Heart right ventricle (tissue), 16 donors: ENCODE measurements around the gene PRSS48. TPM values are rescaled to one million over a fixed set of nuclear protein-coding genes. Genes with fewer than 3 reads are reported as not detected.
A peak's percentile ranks its signal among the peaks of the same experiment; 100 is the strongest.

Experiments used
- ATAC-seq, 8 donors: fragments of 200-7000 bp; cut with Tn5 transposase; one replicate each; pipeline ENCODE4 v1.9.1; 2020; ENCODE audit warnings: mild to moderate bottlenecking in 8 of 8, moderate library complexity in 8 of 8, moderate number of reproducible peaks in 1 of 8
- DNase-seq, 2 donors: peaks; one replicate each; pipeline ENCODE4 v3.0.0-alpha.2; 2020
- H3K27ac ChIP-seq, 10 donors: fragments of 200-600 bp; sonication (generic) in 2 of 10; one replicate each; pipeline versions ENCODE4 v1.5.0 to v1.8.0; 2020 to 2022; ENCODE audit warnings: mild to moderate bottlenecking in 3 of 10
- H3K27me3 ChIP-seq, 7 donors: fragments of 200-600 bp; one replicate each; pipeline ENCODE4 v1.8.0; 2021 to 2022; ENCODE audit warnings: mild to moderate bottlenecking in 2 of 7
- H3K36me3 ChIP-seq, 9 donors: fragments of 200-600 bp; sonication (generic) in 1 of 9; one replicate each; pipeline versions ENCODE4 v1.5.0 to v1.8.0; 2020 to 2022; ENCODE audit warnings: mild to moderate bottlenecking in 2 of 9
- H3K4me1 ChIP-seq, 9 donors: fragments of 200-600 bp; sonication (generic) in 1 of 9; one replicate each; pipeline versions ENCODE4 v1.5.0 to v1.8.0; 2020 to 2022; ENCODE audit warnings: mild to moderate bottlenecking in 4 of 9
- H3K4me3 ChIP-seq, 10 donors: fragments of 200-600 bp; sonication (generic) in 2 of 10; one replicate each; pipeline versions ENCODE4 v1.5.0 to v1.8.0; 2020 to 2022; ENCODE audit warnings: mild to moderate bottlenecking in 7 of 10, moderate library complexity in 2 of 10
- H3K9me3 ChIP-seq, 11 donors: fragments of 200-600 bp in 10 of 11; sonication (generic) in 2 of 11; one replicate each; pipeline versions ENCODE4 v1.5.0 to v1.8.0; 2013 to 2022; ENCODE audit warnings: mild to moderate bottlenecking in 2 of 11, control low read depth in 1 of 11, moderate library complexity in 1 of 11
- CTCF ChIP-seq, 9 donors: fragments of 200-600 bp; sonication (generic) in 2 of 9; IDR thresholded peaks; one replicate each; pipeline versions ENCODE4 v1.5.0 to v1.8.0; 2021 to 2022; ENCODE audit warnings: antibody characterized with exemption in 9 of 9, mild to moderate bottlenecking in 5 of 9, moderate library complexity in 1 of 9
- WGBS, 2 donors: extraction: QIAGEN DNeasy Blood & Tissue Kit; methylation state at CpG; one replicate each; pipeline ENCODE4 v1.1.7; 2013; ENCODE audit warnings: inconsistent platforms in 1 of 2; 5-methylcytosine and 5-hydroxymethylcytosine counted together
- intact Hi-C, 10 donors: fragments of 100-400 bp; cut with DNase I; formaldehyde crosslinking; loops; one replicate each; pipeline versions ENCODE4 v1.11.1 to v1.14.2; 2022
- polyA plus RNA-seq, 2 donors: library from polyadenylated mRNA; stranded (reverse); fragments of 200-250 nt; gene quantifications; one replicate each; pipeline ENCODE4 v1.2.3, GENCODE V29; 2013
- total RNA-seq, 10 donors: library from RNA; stranded (reverse); fragmentation: NEBNext Ultra II Directional in 3 of 10; extraction: Animal tissue kit (Norgen Biotek cat#: 25700) in 3 of 10; gene quantifications; one replicate each; pipeline versions ENCODE4 v1.2.1 to v1.2.4, GENCODE V29; 2021 to 2023
- donor health status: Arrhythmogenic right ventricular cardiomyopathy.
- donor health status: ischemic (EF 13 %, LVEDD 7.1; RV severe dilation, severe dysfunction).
- donor health status: healthy with polysubstance abuse.
- donor health status: DM: no; HTN: yes; CAD: no.
- donor health status: DM: no; HTN: no; CAD: no.
- donor health status: ischemic (EF 25% LVEDD 6.9; RV normal size, moderate dysfunction).
- donor health status: ischemic (EF 25% LVEDD 5.7; RV mildly dilated, moderate dysfunction).
- donor health status: healthy.
- donor health status: DM: yes; HTN: yes; CAD: no.
- donor health status: Ischemic cardiomyopathy.
- donor health status: ischemic (EF 35%, LVEDD 5.7; RV mildly dilated, moderate dysfunction).
- donor health status: nonischemic (EF 11% LVEDD 7.7; RV severe dilation, severe dysfunction).
- donor health status: DM: yes; HTN: yes; CAD: no.
- donor health status: PGD.
- donor health status: ischemic (EF 29% LVEDD 5.4; RV normal size, mild dysfunction).
- donor health status: nonischemic (EF 23%, LVEDD 6.1; RV moderate dilation, normal function).

PRSS48 gene
- total and polyA plus RNA-seq, 12 donors = not detected

- H3K9me3 ChIP-seq = no peaks in the 10 kb centered on the region
- ATAC-seq (peak in 3 of 8 donors; percentile 7 to 13 (median 12)), DNase-seq (no peak)
- intact Hi-C loops = loop anchor here in 4 of 10 donors (2.0 to 10.0 kb wide), 3 partner anchors 39 to 119 kb away; no protein-coding TSS in a partner anchor
- 14 to 21% methylated on average over 12 of the region's 12 CpGs for WGBS, 2 donors
- peak overlapping the region; percentile 81 to 98 (median 94) for H3K27ac ChIP-seq
- peak overlapping the region; percentile 40 to 93 (median 80) for H3K4me3 ChIP-seq
- no peak for TF ChIP-seq CTCF (IDR thresholded peaks at IDR 0.05)
- peaks cover 4 to 49% (median 30%) of the 10 kb centered on the region in 9 donors for H3K4me1 ChIP-seq
- peaks cover 0 to 35% (median 0%) of the 10 kb centered on the region in 7 donors for H3K27me3 ChIP-seq
- no peaks in the 10 kb centered on the region for H3K36me3 ChIP-seq
Observed at GRCh38 chr4:151324124-151324751, 47.3 kb downstream of the PRSS48 start.

GRCh38 chr4:151324752-151325110 lies 47.8 kb downstream of the PRSS48 start:
- peak overlapping the region; percentile 81 to 98 (median 94) for H3K27ac ChIP-seq
- no peaks in the 10 kb centered on the region for H3K36me3 ChIP-seq
- H3K4me3 ChIP-seq = peak overlapping the region; percentile 40 to 93 (median 80)
- peaks cover 0 to 35% (median 0%) of the 10 kb centered on the region in 7 donors for H3K27me3 ChIP-seq
- peak in 1 of 9 donors; percentile 12 for TF ChIP-seq CTCF (IDR thresholded peaks at IDR 0.05)
- intact Hi-C loops = loop anchor here in 4 of 10 donors (2.0 to 10.0 kb wide), 4 partner anchors 38 to 120 kb away; no protein-coding TSS in a partner anchor
- ATAC-seq (peak; percentile 5 to 76 (median 62)), DNase-seq (peak; percentile 37 to 50)
- no peaks in the 10 kb centered on the region for H3K9me3 ChIP-seq
- 1 to 2% methylated on average over 21 of the region's 21 CpGs for WGBS, 2 donors
- H3K4me1 ChIP-seq = peaks cover 4 to 48% (median 30%) of the 10 kb centered on the region in 9 donors

GRCh38 chr4:151325111-151325948 lies 48.4 kb downstream of the PRSS48 start, which contains the start of gene SH3D19:
Gene SH3D19, minus strand, starts transcription at chr4:151325605. Its CDS starts 253 bp downstream, at chr4:151325352.
- Histone ChIP-seq H3K4me3 (peak within 1 kb of the TSS; percentile 40 to 93 (median 80)), H3K27ac (peak within 1 kb of the TSS; percentile 81 to 98 (median 94)), H3K9me3 (no peaks in the 10 kb centered on the region), H3K4me1 (peaks cover 4 to 42% (median 30%) of the 10 kb centered on the region in 9 donors), H3K36me3 (no peaks in the 10 kb centered on the region), H3K27me3 (peaks cover 0 to 35% (median 0%) of the 10 kb centered on the region in 7 donors)
- intact Hi-C loops = loop anchor here in 2 of 10 donors (2.0 to 10.0 kb wide), 3 partner anchors 37 to 121 kb away; no protein-coding TSS in a partner anchor
- DNase-seq (peak; percentile 77 to 81), ATAC-seq (peak; percentile 91 to 95 (median 92))
- WGBS, 2 donors = 0 to 1% methylated on average over 86 to 88 of the region's 88 CpGs
- peak in 3 of 9 donors; percentile 25 to 39 (median 35) for TF ChIP-seq CTCF (IDR thresholded peaks at IDR 0.05)

GRCh38 chr4:151325949-151326246 lies 48.9 kb downstream of the PRSS48 start:
- ATAC-seq = no peak
- 62 to 64% methylated on average over 6 of the region's 6 CpGs for WGBS, 2 donors

More at GRCh38 chr4:151325949-151326246, 48.9 kb downstream of the PRSS48 start:
- DNase-seq = no peak
- H3K36me3 ChIP-seq = no peaks in the 10 kb centered on the region
- intact Hi-C loops = loop anchor here in 2 of 10 donors (2.0 to 10.0 kb wide), 3 partner anchors 36 to 121 kb away; no protein-coding TSS in a partner anchor
- peak overlapping the region in 9 of 10 donors; percentile 58 to 93 (median 81) for H3K4me3 ChIP-seq
- TF ChIP-seq CTCF (IDR thresholded peaks at IDR 0.05) = no peak
- peaks cover 0 to 35% (median 0%) of the 10 kb centered on the region in 7 donors for H3K27me3 ChIP-seq
- peaks cover 4 to 37% (median 29%) of the 10 kb centered on the region in 9 donors for H3K4me1 ChIP-seq
- H3K9me3 ChIP-seq = no peaks in the 10 kb centered on the region
- H3K27ac ChIP-seq = peak overlapping the region in 9 of 10 donors; percentile 87 to 98 (median 94)
